CD14-positive monocyte (primary cell): Measurements from ENCODE around the gene SALL3. TPM values are rescaled to one million over a fixed set of nuclear protein-coding genes. Genes with fewer than 3 reads are reported as not detected.

Experiments used
- DNase-seq, 3 donors: peaks; one replicate each; pipeline ENCODE4 v3.0.0-alpha.2; 2011 to 2022
- H2AFZ ChIP-seq: 2 replicates; pipeline ENCODE4 v1.6.0; 2012; ENCODE audit warnings: mild to moderate bottlenecking, low read depth, low read length, inconsistent platforms; ENCODE audit not compliant: insufficient read depth, poor library complexity, severe bottlenecking
- H3K27ac ChIP-seq, 2 donors: 1 replicate in 1 of 2; 2 replicates in 1 of 2; pipeline ENCODE4 v1.5.1; 2012 to 2013; ENCODE audit warnings: low read length in 2 of 2, control low read depth in 1 of 2, inconsistent platforms in 1 of 2, low read depth in 1 of 2, mild to moderate bottlenecking in 1 of 2
- H3K27me3 ChIP-seq, 2 donors: one replicate each; pipeline versions ENCODE4 v1.6.0 to v1.6.1; 2011 to 2013; ENCODE audit warnings: low read length in 2 of 2; ENCODE audit not compliant: control insufficient read depth in 2 of 2, insufficient read depth in 2 of 2
- H3K36me3 ChIP-seq, 2 donors: replicated peaks in 1 of 2; 1 replicate in 1 of 2; 2 replicates in 1 of 2; pipeline versions ENCODE4 v1.5.1 to v1.6.1; 2012 to 2013; ENCODE audit warnings: low read length in 2 of 2, control low read depth in 1 of 2, inconsistent platforms in 1 of 2, mild to moderate bottlenecking in 1 of 2; ENCODE audit not compliant: insufficient read depth in 2 of 2, control insufficient read depth in 1 of 2
- H3K4me1 ChIP-seq, 2 donors: 1 replicate in 1 of 2; 2 replicates in 1 of 2; pipeline versions ENCODE4 v1.5.1 to v1.6.1; 2012 to 2013; ENCODE audit warnings: low read length in 2 of 2, control low read depth in 1 of 2, inconsistent platforms in 1 of 2, mild to moderate bottlenecking in 1 of 2, moderate library complexity in 1 of 2; ENCODE audit not compliant: insufficient read depth in 2 of 2, control insufficient read depth in 1 of 2
- H3K4me2 ChIP-seq: replicated peaks from 2 replicates; pipeline ENCODE3; 2012; ENCODE audit warnings: low read length, moderate library complexity, mild to moderate bottlenecking; ENCODE audit not compliant: poor library complexity, severe bottlenecking; ENCODE audit errors: extremely low read depth
- H3K4me3 ChIP-seq, 3 experiments: fragments of 200-600 bp in 1 of 3; sonication (generic) in 1 of 3; replicated peaks in 1 of 3; 1 replicate in 2 of 3; 2 replicates in 1 of 3; pipeline ENCODE4 v1.5.1; 2011 to 2013; ENCODE audit warnings: low read length in 3 of 3, mild to moderate bottlenecking in 3 of 3, control low read depth in 2 of 3, low read depth in 2 of 3, inconsistent platforms in 1 of 3, moderate library complexity in 1 of 3
- H3K79me2 ChIP-seq: 2 replicates; pipeline ENCODE4 v1.6.0; 2012; ENCODE audit warnings: mild to moderate bottlenecking, control low read depth, inconsistent platforms, low read length, moderate library complexity; ENCODE audit not compliant: insufficient read depth
- H3K9ac ChIP-seq: 2 replicates; pipeline ENCODE4 v1.6.0; 2017; ENCODE audit warnings: low read length, mild to moderate bottlenecking; ENCODE audit not compliant: insufficient read depth, poor library complexity, severe bottlenecking
- H3K9me3 ChIP-seq, 2 donors: replicated peaks in 1 of 2; 1 replicate in 1 of 2; 2 replicates in 1 of 2; pipeline versions ENCODE4 v1.5.1 to v1.6.1; 2012 to 2013; ENCODE audit warnings: low read length in 2 of 2, control low read depth in 1 of 2; ENCODE audit not compliant: control insufficient read depth in 1 of 2, insufficient read depth in 1 of 2
- H4K20me1 ChIP-seq: 2 replicates; pipeline ENCODE4 v1.6.0; 2012; ENCODE audit warnings: mild to moderate bottlenecking, low read length, control low read depth, moderate library complexity; ENCODE audit not compliant: insufficient read depth
- H3K27ac Mint-ChIP-seq, 7 donors: one replicate each; pipeline ENCODE4 v1.8.0; 2020; ENCODE audit warnings: mild to moderate bottlenecking in 7 of 7, mixed read lengths in 7 of 7, moderate library complexity in 6 of 7, inconsistent platforms in 2 of 7
- H3K27me3 Mint-ChIP-seq, 3 donors: one replicate each; pipeline ENCODE4 v1.8.0; 2021 to 2022; ENCODE audit warnings: low read depth in 3 of 3, mild to moderate bottlenecking in 3 of 3, mixed read lengths in 3 of 3, moderate library complexity in 3 of 3, inconsistent platforms in 1 of 3
- H3K36me3 Mint-ChIP-seq, 2 donors: one replicate each; pipeline ENCODE4 v1.8.0; 2020; ENCODE audit warnings: mixed read lengths in 2 of 2, inconsistent platforms in 1 of 2, mild to moderate bottlenecking in 1 of 2
- H3K4me1 Mint-ChIP-seq: one replicate; pipeline ENCODE4 v1.8.0; 2020; ENCODE audit warnings: mild to moderate bottlenecking, mixed read lengths
- H3K4me3 Mint-ChIP-seq, 2 donors: one replicate each; pipeline ENCODE4 v1.8.0; 2020; ENCODE audit warnings: mild to moderate bottlenecking in 2 of 2, mixed read lengths in 2 of 2, moderate library complexity in 1 of 2
- H3K9me3 Mint-ChIP-seq, 7 donors: one replicate each; pipeline ENCODE4 v1.8.0; 2020 to 2022; ENCODE audit warnings: mixed read lengths in 7 of 7, mild to moderate bottlenecking in 6 of 7, moderate library complexity in 6 of 7, inconsistent platforms in 2 of 7
- WGBS: methylation state at CpG from one replicate; pipeline ENCODE4 v1.1.5; 2013; ENCODE audit warnings: missing lambda C conversion rate; ENCODE audit not compliant: insufficient coverage; 5-methylcytosine and 5-hydroxymethylcytosine counted together
- intact Hi-C, 2 donors: fragments of 100-400 bp; cut with micrococcal nuclease; formaldehyde crosslinking; loops; one replicate each; pipeline versions ENCODE4 v1.15.0 to v1.15.1; 2023
- polyA minus RNA-seq: library from RNA; depleted of rRNA, polyadenylated mRNA; stranded (reverse); fragments of >200 nt; gene quantifications from 2 replicates; pipeline ENCODE4 v1.2.3, GENCODE V29; 2012
- polyA plus RNA-seq, 3 donors: library from polyadenylated mRNA; depleted of rRNA in 1 of 3; unstranded in 2 of 3; stranded (reverse) in 1 of 3; fragments of 300-500 nt in 2 of 3; fragments of >200 nt in 1 of 3; fragmentation: Illumina TruSeq in 2 of 3; gene quantifications; 1 replicate in 2 of 3; 2 replicates in 1 of 3; pipeline ENCODE4 v1.2.3, GENCODE V29; 2012 to 2021
- total RNA-seq, 12 experiments: library from RNA in 1 of 12; stranded (reverse) in 1 of 12; fragments of 120-200 nt in 1 of 12; gene quantifications; one replicate each; pipeline ENCODE4 v1.2.4 and lab custom pipeline; 2013 to 2026; ENCODE audit warnings: mixed read lengths in 6 of 12, inconsistent platforms in 1 of 12
- TF ChIP-seq, protein P1 (sequence below): fragments of 200-600 bp; IDR thresholded peaks from one replicate; pipeline ENCODE4 v1.8.0; 2022; ENCODE audit warnings: antibody characterized with exemption, mild to moderate bottlenecking

SALL3 gene
- not detected for total RNA-seq (2013)
- polyA plus RNA-seq (not detected), polyA minus RNA-seq (not detected in 2 replicates), total RNA-seq (lab: John Stamatoyannopoulos, UW) (0 to 9.4 (median 0) reads per million in 11 experiments)

DNA sequence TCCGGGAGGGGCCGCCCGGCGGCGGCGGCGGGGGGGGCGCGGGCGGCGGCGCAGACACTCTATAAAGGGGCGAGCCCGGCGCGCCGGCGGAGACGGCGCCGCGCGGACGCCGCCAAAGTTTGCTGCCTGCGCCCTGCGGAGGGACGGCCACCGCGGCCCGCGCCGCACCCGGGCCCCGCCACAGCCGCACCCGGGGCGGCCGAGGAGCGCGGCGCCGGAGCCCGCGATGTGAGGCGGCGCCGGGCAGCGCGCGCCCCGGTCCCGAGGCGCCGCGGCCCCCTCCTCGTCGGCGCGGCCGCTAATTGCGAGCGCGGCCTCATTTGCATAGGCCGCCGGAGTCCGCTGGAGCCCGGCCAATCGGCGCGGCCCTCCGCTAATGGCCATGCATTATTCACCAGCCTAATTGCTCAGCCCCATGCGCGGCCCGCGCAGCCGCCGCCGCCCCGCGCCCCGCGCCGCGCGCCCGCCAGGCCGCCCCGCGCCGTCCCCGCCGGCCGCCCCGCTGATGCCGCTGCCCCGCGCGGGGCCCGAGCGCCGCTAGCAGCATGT is at the start of gene SALL3:
TSS of gene SALL3 (plus strand) at position 89 of the 549 bp plus-strand sequence. CDS start at position 546, 457 bp downstream.
- Histone ChIP-seq H3K36me3 (no peaks in the 10 kb centered on the region), H2AFZ (no peak within 1 kb of the TSS), H4K20me1 (no peaks in the 10 kb centered on the region), H3K9me3 (peaks cover 0 to 26% of the 10 kb centered on the region in 2 donors), H3K4me2 (no peak within 1 kb of the TSS), H3K9ac (no peak within 1 kb of the TSS), H3K27me3 (peaks cover 72 to 79% of the 10 kb centered on the region in 2 donors), H3K4me3 (no peak within 1 kb of the TSS), H3K27ac (no peak within 1 kb of the TSS), H3K4me1 (no peaks in the 10 kb centered on the region), H3K79me2 (no peaks in the 10 kb centered on the region)
- no peak for DNase-seq
- H3K36me3 Mint-ChIP-seq, result no peaks in the 10 kb centered on the region
- TF ChIP-seq, protein P1, sequence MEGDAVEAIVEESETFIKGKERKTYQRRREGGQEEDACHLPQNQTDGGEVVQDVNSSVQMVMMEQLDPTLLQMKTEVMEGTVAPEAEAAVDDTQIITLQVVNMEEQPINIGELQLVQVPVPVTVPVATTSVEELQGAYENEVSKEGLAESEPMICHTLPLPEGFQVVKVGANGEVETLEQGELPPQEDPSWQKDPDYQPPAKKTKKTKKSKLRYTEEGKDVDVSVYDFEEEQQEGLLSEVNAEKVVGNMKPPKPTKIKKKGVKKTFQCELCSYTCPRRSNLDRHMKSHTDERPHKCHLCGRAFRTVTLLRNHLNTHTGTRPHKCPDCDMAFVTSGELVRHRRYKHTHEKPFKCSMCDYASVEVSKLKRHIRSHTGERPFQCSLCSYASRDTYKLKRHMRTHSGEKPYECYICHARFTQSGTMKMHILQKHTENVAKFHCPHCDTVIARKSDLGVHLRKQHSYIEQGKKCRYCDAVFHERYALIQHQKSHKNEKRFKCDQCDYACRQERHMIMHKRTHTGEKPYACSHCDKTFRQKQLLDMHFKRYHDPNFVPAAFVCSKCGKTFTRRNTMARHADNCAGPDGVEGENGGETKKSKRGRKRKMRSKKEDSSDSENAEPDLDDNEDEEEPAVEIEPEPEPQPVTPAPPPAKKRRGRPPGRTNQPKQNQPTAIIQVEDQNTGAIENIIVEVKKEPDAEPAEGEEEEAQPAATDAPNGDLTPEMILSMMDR, result no peak
- H3K4me1 Mint-ChIP-seq, result peaks cover 2% of the 10 kb centered on the region
- peaks cover 0 to 18% (median 4%) of the 10 kb centered on the region in 7 donors for H3K9me3 Mint-ChIP-seq
- WGBS, result 1% methylated on average over 102 of the region's 102 CpGs
- peaks cover 70 to 86% (median 73%) of the 10 kb centered on the region in 3 donors for H3K27me3 Mint-ChIP-seq
- intact Hi-C loops, result no loop called here
- H3K27ac Mint-ChIP-seq, result no peak within 1 kb of the TSS
- peak within 1 kb of the TSS in 1 of 2 donors; percentile 84 for H3K4me3 Mint-ChIP-seq

DNA sequence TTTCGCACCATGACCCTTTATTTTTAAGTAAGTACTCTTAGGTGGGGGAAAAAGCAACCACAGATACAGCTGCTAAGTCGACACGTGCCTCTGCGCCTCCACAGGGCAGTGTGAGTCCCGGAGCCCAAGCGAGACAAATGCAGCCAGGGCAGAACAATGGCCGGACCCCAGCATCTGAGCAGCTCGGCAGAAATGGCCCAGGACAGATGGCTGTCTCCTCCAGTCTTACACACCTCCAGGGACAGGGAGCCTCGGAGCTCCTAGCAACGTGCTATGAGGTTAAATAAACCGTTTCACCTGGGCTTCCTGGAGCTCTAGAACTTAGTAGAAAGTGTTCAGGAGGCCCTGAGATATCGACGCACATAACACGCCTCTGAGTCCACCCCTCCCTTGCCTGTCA is 47.3 kb upstream of the SALL3 start:
- peaks cover 0 to 4% (median 0%) of the 10 kb centered on the region in 7 donors for H3K9me3 Mint-ChIP-seq

More for the DNA sequence above, 47.3 kb upstream of the SALL3 start:
- no peak overlapping the region for H3K9ac ChIP-seq
- no peak overlapping the region for H2AFZ ChIP-seq
- H3K27me3 Mint-ChIP-seq, result peaks cover 1 to 4% (median 4%) of the 10 kb centered on the region in 3 donors
- no peak overlapping the region for H3K27ac Mint-ChIP-seq
- no peak overlapping the region for H3K4me3 ChIP-seq
- H4K20me1 ChIP-seq, result no peaks in the 10 kb centered on the region
- no peaks in the 10 kb centered on the region for H3K36me3 Mint-ChIP-seq
- intact Hi-C loops, result no loop called here
- WGBS, result 65% methylated on average over 4 of the region's 14 CpGs
- H3K4me1 ChIP-seq, result no peaks in the 10 kb centered on the region
- H3K27me3 ChIP-seq, result no peaks in the 10 kb centered on the region
- no peaks in the 10 kb centered on the region for H3K9me3 ChIP-seq
- H3K27ac ChIP-seq, result no peak overlapping the region
- TF ChIP-seq, protein P1, result no peak
- H3K4me2 ChIP-seq, result no peak overlapping the region
- no peaks in the 10 kb centered on the region for H3K4me1 Mint-ChIP-seq
- no peak overlapping the region for H3K4me3 Mint-ChIP-seq
- no peaks in the 10 kb centered on the region for H3K79me2 ChIP-seq
- no peaks in the 10 kb centered on the region for H3K36me3 ChIP-seq
- no peak for DNase-seq
